Measurements from ENCODE around the gene CPA4.

DNA sequence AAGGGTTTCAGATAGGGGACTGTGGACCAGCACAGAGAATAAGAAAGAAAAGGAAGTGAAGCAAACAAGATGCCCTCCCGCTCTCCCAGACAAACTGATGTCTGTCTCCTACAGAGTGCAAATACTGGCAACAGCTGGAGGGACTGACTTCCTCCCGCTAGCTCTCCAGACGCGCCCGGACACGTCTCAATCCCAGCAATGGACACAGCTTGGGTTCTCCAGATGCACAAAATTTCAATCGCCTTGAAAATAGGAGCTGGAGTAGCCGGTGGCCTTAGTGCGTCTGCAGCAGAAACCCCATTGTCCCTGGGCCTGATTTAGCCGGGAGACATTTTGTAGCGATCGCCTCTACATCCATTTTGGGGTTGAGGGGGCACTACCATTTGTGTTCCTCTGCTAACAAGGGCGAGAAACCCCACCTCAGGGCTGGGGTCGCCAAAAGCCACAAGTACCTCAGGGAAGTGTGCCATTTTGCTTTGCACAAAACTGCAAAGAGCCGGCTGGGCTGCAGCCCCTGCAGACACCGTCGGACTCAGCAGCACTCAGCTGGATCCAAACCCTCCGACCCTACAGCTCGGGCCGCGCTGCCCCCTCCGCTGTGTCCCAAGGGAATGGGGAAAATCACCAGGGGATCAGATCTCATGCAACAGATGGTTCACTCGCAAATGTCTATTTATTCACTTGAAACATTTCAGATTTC is 20.4 kb upstream of the CPA4 start:
- TF ChIP-seq, protein P1, sequence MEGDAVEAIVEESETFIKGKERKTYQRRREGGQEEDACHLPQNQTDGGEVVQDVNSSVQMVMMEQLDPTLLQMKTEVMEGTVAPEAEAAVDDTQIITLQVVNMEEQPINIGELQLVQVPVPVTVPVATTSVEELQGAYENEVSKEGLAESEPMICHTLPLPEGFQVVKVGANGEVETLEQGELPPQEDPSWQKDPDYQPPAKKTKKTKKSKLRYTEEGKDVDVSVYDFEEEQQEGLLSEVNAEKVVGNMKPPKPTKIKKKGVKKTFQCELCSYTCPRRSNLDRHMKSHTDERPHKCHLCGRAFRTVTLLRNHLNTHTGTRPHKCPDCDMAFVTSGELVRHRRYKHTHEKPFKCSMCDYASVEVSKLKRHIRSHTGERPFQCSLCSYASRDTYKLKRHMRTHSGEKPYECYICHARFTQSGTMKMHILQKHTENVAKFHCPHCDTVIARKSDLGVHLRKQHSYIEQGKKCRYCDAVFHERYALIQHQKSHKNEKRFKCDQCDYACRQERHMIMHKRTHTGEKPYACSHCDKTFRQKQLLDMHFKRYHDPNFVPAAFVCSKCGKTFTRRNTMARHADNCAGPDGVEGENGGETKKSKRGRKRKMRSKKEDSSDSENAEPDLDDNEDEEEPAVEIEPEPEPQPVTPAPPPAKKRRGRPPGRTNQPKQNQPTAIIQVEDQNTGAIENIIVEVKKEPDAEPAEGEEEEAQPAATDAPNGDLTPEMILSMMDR (IDR thresholded peaks at IDR 0.05): no peak
- no peak for TF ChIP-seq POLR2A (IDR thresholded peaks at IDR 0.05)
